HG02759 (cell line): ENCODE results near the gene PMIS2.
"Not testable (repeated sequence)": the region's sequence is repeated elsewhere in the genome, so short reads cannot be mapped to it uniquely, and the experiment has no call there.

Source experiments
- ATAC-seq: cut with Tn5 transposase; IDR thresholded peaks from one replicate; pipeline ENCODE4 v1.9.1; 2021; ENCODE audit warnings: mild to moderate bottlenecking, moderate library complexity; ENCODE audit not compliant: unreplicated experiment

Gene PMIS2

DNA sequence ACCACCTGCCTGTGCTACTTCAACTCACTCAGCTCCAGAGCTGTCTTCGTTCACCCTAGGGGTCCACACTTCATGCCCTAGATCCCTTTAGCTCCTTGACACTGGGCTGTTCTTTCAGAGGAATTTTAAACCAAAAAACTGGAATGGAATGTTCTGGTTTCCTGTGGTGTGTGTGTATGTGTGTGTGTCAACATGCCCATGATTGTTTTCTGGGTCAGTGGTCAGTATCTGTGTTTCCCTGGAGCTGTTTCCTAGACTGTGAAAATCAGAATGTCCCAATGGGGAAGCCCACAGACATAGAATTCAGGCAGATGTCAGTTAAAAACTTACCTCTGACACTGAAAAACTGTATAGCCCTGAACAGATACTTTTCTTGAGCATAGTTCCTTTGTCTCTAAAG, 1.3 kb downstream of the PMIS2 start:
- no peak for ATAC-seq

DNA sequence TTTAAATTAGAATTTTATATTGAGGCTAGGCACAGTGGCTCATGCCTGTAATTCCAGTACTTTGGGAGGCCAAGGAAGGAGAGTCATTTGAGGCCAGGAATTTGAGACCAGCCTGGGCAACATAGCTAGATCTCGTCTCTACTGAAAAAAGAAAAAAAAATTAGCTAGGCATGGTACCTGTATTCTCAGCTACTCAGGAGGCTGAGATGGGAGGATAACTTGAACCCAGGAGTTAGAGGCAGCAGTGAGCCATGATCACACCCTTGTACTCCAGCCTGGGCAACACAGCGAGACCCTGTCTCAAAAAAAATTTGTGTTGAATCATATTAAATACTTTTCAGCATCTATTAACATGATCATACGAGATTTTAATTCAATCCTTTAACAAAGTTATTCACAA, 4.9 kb downstream of the PMIS2 start:
- ATAC-seq = no peak

DNA sequence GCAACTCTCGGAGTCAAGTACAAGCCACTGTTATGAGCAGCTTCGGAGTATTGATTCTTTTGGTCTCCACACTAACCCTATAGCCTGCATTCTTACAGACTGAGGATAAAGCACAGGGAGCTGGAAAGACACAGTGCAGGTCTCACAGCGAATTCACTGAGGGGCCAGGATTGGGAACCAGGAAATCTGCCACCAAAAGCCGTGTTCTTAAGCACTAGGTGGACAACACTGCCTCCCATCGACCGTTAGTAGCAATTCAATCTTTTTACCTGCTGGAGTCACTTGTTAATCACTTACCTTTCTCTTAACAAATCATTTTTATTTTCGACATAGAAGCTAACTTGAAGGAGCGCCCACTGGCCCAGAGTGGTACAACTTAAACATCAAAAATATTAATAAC, 6.3 kb downstream of the PMIS2 start:
- ATAC-seq = no peak

DNA sequence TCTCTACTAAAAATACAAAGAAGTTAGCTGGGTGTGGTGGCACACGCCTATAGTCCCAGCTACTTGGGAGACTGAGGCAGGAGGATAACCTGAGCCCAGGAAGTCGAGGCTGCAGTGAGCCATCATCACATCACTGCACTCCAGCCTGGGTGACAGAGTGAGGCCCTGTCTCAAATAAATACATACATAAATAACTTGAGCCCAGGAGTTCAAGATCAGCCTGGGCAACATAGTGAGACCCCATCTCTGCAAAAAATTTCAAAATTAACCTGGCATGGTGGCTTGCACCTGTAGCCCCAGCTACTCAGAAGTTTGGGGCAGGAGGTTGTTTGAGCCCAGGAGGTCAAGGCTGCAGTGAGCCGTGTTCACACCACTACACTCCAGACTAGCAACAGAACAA, 9.1 kb downstream of the PMIS2 start:
- not testable (repeated sequence) for ATAC-seq

DNA sequence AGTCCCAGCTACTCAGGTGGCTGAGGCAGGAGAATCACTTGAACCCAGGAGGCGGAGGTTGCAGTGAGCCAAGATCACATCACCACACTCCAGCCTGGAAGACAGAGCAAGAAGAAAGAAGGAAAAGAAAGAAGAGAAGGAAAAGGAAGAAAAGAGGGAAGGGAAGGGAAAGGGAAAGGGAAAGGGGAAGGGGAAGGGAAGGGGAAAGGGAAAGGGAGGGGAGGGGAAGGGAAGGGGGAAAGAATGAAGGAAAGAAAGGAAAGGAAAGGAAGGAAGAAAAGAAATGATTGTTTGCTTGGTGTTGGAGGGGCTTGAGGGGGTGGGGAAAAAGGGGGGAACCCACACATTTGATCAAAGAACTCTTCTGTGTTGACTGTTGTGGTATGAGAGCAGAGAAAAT, 10.0 kb downstream of the PMIS2 start:
- ATAC-seq = no peak

DNA sequence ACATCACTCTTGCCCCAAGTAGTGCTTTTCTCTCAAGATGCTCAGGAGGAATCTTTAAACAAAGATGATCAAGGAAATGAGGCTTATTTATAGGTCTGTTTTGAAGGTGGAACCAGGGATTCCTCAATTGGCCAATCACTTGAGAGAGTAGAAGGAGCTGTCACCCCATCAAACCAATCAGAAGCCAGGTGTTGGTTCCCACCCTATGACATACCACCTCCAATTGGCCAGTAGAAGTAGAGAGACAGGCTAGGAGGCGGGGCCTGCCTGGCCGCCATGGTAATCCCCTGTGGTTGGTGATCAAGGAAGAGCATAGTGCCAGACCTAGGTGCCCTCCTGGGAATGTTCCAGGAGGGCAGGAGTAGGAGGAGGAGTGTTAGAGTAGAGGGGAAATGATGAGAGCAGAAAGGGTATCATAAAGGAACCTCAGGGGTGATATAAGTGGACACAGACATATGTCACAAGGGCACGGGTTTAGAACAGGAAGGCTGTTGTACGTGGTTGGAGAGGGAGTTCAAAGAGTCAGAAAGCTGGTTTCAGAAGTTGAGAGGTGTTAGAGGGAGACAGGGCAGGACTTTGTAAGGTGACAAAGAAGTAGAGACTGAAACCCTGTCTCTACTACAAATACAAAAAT, 10.5 kb downstream of the PMIS2 start:
- peak; percentile 62 for ATAC-seq

DNA sequence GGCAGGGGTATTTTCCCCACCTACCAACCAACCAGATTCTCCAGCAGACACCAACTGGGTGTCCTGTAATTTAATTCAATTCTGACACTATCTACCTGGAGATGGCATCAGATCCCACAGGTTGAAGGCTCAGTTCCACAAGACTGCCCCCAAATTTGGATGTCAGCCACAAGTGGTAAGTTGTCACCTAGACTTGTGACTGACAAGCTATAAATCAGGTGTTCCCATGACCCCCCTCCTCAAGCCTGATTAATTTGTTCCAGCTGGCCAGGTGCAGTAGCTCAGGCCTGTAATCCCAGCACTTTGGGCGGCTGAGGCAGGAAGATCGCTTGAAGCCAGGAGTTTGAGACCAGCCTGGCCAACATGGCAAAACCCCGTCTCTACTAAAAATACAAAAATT, 16.0 kb downstream of the PMIS2 start:
- no peak for ATAC-seq

DNA sequence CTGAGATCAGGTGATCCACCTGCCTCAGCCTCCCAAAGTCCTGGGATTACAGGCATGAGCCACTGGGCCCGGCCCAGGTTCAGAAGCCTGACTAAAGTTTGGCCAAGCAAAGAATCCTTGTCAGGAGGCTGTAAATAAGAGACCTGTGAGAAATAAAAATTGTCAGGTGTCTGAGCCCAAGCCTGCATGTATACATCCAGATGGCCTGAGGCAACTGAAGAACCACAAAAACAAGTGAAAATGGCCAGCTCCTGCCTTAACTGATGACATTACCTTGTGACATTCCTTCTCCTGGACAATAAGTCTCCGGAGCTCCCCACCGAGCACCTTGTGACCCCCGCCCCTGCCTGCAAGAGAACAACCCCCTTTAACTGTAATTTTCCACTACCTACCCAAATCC, 18.5 kb downstream of the PMIS2 start:
- not testable (repeated sequence) for ATAC-seq

DNA sequence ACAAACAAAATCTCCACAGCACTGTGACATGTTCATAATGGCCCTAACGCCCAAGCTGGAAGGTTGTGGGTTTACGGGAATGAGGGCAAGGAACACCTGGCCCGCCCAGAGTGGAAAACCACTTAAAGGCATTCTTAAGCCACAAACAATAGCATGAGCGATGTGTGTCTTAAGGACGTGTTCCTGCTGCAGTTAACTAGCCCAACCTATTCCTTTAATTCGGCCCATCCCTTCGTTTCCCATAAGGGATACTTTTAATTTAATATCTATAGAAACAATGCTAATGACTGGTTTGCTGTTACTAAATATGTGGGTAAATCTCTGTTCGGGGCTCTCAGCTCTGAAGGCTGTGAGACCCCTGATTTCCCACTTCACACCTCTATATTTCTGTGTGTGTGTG, 21.2 kb downstream of the PMIS2 start:
- ATAC-seq = not testable (repeated sequence)

DNA sequence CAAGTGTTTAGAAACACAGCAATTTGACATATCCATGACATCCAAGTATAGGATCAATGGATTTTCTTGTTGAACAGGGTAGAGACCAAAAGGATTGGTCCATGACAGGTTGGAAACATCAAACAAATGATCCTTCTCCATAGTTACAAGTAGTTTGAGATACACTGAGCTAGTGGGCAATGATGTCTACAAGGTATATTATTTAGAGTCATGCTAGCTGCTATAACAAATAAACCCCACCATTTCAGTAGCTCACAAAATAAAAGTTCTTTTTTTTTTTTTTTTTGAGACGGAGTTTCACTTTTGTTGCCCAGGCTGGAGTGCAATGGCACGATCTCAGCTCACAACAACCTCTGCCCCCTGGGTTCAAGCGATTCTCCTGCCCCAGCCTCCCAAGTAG, 21.7 kb downstream of the PMIS2 start:
- no peak for ATAC-seq

DNA sequence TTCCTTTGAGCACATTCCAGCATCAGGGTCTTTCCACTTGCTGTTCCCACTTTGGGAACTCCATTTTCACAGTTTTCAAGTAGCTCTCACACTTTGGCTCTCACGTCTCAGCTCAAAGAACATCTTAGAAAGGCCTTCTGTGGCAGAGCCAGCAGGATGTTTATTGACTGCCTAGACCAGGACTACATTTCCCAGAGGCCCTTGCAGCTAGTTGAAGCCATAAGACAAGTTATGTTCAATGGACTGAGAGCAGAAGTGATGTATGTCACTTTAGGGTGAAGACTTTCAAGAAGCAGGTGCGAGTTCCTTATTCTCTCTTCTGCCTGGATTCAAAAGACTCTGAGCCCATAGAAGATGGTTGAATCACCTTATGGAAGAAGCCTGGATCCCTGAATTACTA, 22.3 kb downstream of the PMIS2 start:
- no peak for ATAC-seq

DNA sequence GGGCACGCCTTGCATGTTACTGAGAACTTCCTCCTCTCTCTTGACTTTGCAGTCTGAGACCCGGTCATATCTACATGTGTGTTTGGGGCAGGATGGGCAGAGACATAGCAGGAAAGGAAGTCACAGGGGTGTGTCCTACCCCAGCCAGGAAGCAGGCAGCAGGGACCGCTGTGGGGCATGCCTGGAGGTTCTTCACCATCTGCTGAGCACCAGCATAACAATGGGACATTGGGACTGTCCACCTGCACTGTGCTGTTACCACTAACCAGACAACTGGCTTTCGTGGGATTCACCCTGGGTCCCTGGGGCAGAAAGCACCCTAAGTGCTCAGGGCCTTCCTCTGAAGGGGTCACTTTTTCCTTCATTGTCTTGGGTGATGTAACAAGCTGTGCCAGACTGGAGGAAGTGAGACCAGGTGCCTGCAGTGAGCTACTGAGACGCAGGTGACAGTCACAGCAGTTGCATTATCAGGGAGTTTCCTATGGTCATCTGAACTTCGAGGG, 23.9 kb downstream of the PMIS2 start:
- ATAC-seq = no peak

DNA sequence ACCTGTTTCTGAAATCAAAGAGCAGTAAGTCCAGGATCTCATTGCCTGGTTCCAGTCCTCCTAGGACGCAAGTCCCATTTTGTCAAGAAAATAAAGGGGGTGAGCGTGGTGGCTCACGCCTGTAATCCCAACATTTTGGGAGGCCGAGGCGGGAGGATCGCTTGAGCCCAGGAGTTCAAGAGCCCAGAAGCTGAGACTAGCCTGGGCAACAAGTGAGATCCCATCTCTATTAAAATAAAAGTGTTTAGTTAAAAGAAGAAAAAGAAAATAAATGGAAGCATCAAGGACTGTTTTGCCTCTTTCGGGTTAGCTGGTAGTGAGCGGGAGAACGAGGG, 26.2 kb downstream of the PMIS2 start:
- ATAC-seq = no peak

DNA sequence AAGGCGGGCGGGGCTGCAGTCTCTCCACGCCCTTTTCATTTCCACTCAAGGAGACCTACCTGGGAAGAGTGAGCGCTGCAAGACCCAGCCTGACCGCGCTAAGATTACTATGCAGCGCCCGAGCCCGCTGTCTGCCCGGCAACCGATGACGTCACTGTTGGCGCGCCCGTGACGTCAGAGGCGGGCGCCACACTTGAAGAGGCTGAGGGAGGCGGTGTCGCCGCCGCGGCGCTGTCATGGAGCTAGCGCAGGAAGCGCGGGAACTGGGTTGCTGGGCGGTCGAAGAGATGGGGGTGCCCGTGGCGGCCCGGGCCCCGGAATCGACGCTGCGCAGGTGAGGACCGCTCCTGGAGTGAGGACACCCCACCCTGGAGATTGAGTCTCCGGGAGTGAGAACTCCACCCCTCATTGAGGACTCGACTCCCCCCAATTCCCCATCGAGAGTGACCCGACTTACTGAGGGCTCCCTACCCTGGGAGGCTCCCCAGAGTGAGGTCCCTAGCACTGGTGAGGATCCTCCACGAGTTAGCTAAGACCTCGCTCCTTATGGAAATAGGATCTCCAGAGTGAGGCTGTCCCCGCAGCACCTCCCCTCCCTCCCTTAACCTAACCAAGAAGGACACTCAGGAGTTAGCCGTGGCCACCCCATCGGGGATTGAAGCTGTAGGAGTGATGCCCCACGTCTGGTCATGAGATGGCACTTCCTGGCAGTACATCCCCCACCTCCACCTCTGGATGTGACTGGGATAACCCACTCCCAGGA, 26.8 kb downstream of the PMIS2 start, which contains the start of gene HAUS5:
Gene HAUS5 (plus strand): TSS at position 177 of the 763 bp plus-strand sequence. CDS start 60 bp downstream, at position 237.
- ATAC-seq = peak; percentile 84

DNA sequence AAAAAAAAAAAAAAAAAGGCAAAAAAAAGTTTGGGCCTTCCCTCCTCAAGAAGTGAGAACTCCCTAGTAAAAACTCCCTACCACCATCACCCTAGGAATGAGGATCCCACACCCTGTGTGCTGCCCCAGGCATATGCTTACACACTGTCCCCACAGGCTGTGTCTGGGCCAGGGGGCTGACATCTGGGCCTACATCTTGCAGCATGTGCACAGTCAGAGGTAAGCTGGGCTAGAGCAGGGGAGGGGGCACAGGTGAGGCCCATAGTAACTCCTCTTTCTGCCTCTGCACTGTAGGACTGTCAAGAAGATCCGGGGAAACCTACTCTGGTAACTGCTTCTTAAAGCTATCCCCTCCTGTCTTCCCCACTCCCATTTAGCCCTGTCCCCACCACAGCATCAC, 27.6 kb downstream of the PMIS2 start:
- no peak for ATAC-seq

DNA sequence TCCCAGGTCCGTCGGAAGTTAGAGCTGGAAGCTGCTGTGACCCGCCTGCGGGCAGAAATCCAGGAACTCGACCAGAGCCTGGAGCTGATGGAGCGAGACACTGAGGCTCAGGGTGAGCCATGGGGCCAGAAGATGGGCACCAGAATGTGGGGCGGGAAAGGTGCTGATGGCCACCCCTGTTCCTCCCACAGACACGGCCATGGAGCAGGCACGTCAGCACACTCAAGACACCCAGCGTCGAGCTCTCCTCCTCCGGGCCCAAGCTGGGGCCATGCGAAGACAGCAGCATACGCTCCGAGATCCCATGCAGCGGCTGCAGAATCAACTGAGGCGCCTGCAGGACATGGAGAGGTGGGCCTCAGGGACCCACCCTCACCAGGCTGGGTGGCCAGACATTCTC, 29.1 kb downstream of the PMIS2 start:
- no peak for ATAC-seq

DNA sequence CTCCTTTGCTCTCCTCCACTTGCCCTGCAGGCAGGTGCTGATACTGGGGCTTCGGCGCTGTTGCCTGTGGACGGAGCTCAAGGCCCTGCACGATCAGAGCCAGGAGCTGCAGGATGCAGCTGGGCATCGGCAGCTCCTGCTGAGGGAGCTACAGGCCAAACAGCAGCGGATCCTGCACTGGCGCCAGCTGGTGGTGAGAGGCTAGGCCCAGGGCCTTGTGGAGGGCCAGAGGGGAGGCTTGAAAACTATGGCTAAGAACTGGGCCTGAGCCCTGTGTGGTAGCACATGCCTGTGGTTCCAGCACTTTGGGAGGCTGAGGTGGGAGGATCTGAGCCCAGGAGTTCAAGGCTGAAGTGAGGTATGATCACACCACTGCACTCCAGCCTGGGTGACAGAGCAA, 32.9 kb downstream of the PMIS2 start:
- no peak for ATAC-seq

DNA sequence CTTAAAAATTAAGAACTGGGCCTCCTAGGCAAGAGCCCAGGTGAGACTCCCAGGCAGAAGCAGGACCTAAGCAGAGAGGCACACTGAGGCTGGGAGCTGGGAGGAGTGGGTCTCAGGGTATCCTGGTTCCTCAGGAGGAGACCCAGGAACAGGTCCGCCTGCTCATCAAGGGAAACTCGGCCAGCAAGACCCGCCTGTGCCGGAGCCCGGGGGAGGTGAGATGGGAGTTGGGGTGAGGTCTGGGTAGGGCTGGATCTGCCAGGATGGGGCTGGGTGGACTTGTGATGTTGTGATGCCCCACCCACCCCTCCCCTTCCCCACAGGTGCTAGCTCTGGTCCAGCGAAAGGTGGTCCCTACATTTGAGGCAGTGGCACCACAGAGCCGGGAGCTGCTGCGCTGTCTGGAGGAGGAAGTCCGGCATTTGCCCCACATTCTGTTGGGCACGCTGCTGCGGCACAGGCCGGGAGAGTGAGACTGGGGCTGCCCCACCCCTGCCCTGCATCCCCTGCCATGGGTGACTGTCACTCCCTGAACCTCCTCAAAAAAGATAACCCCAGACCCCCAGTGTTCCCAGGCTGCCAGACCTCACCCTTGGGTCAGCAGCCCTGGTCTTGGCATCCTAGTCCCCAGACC, 33.4 kb downstream of the PMIS2 start:
- no peak for ATAC-seq

DNA sequence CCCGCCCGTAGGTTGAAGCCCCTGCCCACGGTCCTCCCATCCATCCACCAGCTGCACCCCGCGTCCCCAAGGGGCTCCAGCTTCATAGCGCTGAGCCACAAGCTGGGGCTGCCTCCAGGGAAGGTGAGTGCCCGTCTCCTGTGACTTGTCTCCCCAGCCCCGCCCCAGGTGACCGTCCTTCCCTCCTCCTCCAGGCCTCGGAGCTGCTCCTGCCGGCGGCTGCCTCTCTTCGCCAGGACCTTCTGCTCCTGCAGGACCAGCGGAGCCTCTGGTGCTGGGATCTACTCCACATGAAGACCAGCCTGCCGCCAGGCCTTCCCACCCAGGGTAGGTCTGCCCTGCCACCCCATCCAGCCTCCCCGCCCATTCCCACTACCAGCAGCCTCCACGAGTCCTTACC, 34.0 kb downstream of the PMIS2 start:
- no peak for ATAC-seq

DNA sequence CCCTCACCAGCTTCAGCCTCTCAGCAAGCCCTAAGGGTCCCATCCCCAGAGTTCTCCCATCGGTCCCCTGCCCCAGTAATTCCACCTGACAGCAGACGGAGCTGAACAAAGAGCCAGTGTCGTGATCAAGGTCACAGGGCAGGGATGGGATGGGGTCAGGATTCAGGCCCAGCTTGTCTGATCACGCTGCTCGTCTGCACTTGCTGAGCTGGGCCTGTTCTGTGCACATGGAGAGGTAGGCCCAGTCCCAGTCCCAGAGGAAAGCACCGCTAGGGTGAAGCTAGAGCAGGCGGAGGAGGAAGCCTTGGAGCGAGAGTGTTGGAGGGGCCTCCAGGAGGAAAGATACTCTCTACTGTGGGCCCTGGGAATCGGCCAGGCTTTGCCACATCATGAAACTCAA, 35.7 kb downstream of the PMIS2 start:
- ATAC-seq = no peak

DNA sequence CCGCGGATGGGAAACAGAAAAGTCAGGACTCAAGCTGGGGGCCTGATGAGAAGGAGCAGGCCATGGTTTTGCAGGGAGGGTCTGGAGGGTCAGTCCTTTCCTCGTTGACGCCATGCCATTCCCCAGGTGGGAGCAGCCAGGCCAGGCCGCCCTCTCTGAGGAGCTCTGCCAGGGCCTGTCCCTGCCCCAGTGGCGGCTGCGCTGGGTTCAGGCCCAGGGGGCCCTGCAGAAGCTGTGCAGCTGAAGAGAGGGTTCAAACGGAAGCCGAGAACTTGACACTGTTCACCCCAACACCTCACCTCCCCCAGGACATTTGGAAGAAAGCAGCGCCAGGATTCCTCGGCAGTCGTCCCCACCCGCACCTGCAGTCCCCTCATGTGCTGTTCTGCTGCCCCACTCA, 36.8 kb downstream of the PMIS2 start:
- ATAC-seq = no peak
